ENCODE data around the gene MYBL2. TPM values are rescaled to one million over a fixed set of nuclear protein-coding genes. Genes with fewer than 3 reads are reported as not detected.

The MYBL2 gene
- total and polyA plus RNA-seq, 2 donors (not counting 1 experiment from before 2014, with no cell fraction given) = 2.7 to 35.8 TPM

GRCh38 chr20:43690943-43691598, 24.2 kb downstream of the MYBL2 start:
- WGBS (ENCODE audit: insufficient coverage) = 100% methylated on average over 4 of the region's 9 CpGs
- H3K4me2 ChIP-seq (replicated peaks; ENCODE audit: low read depth, low read length, poor library complexity, severe bottlenecking) = no peak overlapping the region
- TF ChIP-seq EZH2 (IDR thresholded peaks at IDR 0.05; ENCODE audit: borderline replicate concordance, insufficient read depth, low read depth, low read length, poor library complexity, severe bottlenecking) = no peak
- no peak for TF ChIP-seq CTCF (IDR thresholded peaks at IDR 0.05)
- Mint-ChIP-seq H3K4me1 (peaks cover 7% of the 10 kb centered on the region), H3K4me3 (no peak overlapping the region), H3K27me3 (no peaks in the 10 kb centered on the region), H3K27ac (peak overlapping the region; percentile 37), H3K9me3 (ENCODE audit: insufficient read depth) (no peaks in the 10 kb centered on the region)
- ChIA-PET CTCF (interaction anchor here (0.6 to 9.4 kb wide), 31 partner anchors 10 to 498 kb away, joined by 3 to 273 read pairs (median 4); partner anchors contain the start of genes IFT52 and SRSF6), POLR2A (interaction anchor here (0.7 to 1.2 kb wide), 3 partner anchors 9 to 153 kb away, joined by 3 to 4 read pairs (median 4); partner anchors contain the start of gene IFT52)
- peaks cover 0 to 44% of the 10 kb centered on the region in 2 experiments for H3K36me3 ChIP-seq (replicated peaks in 1 of 2; ENCODE audit: control extremely low read depth in 1 of 2, control insufficient read depth in 1 of 2, extremely low read depth in 1 of 2, insufficient read depth in 2 of 2, low read length in 1 of 2)
- H4K20me1 ChIP-seq (ENCODE audit: control insufficient read depth, insufficient read depth, low read length, poor library complexity, severe bottlenecking) = no peaks in the 10 kb centered on the region
- DNase-seq (no peak), ATAC-seq (ENCODE audit: low read depth) (no peak)
- H3K9ac ChIP-seq (ENCODE audit: low read length) = no peak overlapping the region
- H2AFZ ChIP-seq (ENCODE audit: insufficient read depth, low read depth, low read length, poor library complexity, severe bottlenecking) = no peak overlapping the region
- intact Hi-C loops (cut with micrococcal nuclease) = loop anchor here (1.0 kb wide), 1 partner anchor 128 kb away; no protein-coding TSS in a partner anchor
- peaks cover 0 to 6% of the 10 kb centered on the region in 2 donors for H3K4me1 ChIP-seq (ENCODE audit: control insufficient read depth in 2 of 2, insufficient read depth in 2 of 2, low read length in 2 of 2)
- H3K9me3 ChIP-seq (ENCODE audit: control extremely low read depth in 1 of 3, control insufficient read depth in 2 of 3, insufficient read depth in 1 of 3, low read length in 2 of 3) = no peaks in the 10 kb centered on the region
- no peak overlapping the region for H3K27ac ChIP-seq (ENCODE audit: low read length in 2 of 2)
- no peak overlapping the region for H3K4me3 ChIP-seq (ENCODE audit: control extremely low read depth in 1 of 5, extremely low read depth in 1 of 5, insufficient read depth in 1 of 5, low read depth in 2 of 5, low read length in 4 of 5)
- no peaks in the 10 kb centered on the region for H3K27me3 ChIP-seq (replicated peaks in 1 of 4; ENCODE audit: control extremely low read depth in 1 of 4, control insufficient read depth in 3 of 4, insufficient read depth in 4 of 4, low read length in 3 of 4)
- H3K79me2 ChIP-seq (ENCODE audit: control insufficient read depth, insufficient read depth, low read length) = peaks cover 3% of the 10 kb centered on the region

All from B cell (primary cell).